ENCODE results near the gene SH3PXD2B.
"Not testable (repeated sequence)": the region's sequence is repeated elsewhere in the genome, so short reads cannot be mapped to it uniquely, and the experiment has no call there.

SH3PXD2B gene

GRCh38 chr5:172389578-172390112 lies 64.7 kb downstream of the SH3PXD2B start:
- DNase-seq: no peak
- in situ Hi-C loops (cut with HindIII; ENCODE audit: low pct_ligation_motif_present, low pct_unique_long_range_greater_than_20kb, low sequenced_read_pairs): no loop called here

GRCh38 chr5:172388246-172388733 lies 66.0 kb downstream of the SH3PXD2B start:
- in situ Hi-C loops (cut with HindIII; ENCODE audit: low pct_ligation_motif_present, low pct_unique_long_range_greater_than_20kb, low sequenced_read_pairs): no loop called here
- DNase-seq: no peak

DNA sequence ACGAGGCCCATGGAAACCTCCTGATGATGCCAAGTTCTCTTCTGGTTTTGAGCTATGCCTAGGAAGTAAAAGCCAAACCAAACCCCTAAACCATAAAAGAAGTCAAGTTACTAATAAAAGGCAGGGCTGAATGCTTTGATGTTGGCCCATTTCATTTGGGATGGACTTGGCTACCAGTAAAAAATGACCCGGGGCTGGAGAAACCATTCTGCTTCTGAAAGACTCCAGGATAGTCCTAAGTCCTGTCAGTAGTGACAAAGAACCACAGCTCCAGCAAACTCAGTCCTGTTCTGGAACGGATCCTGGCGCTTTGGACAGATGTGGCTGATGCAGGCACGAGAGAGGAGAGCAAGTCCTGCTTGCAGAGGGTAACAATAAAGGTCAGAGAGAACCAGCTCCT lies 68.6 kb downstream of the SH3PXD2B start:
- in situ Hi-C loops (cut with HindIII; ENCODE audit: low pct_ligation_motif_present, low pct_unique_long_range_greater_than_20kb, low sequenced_read_pairs): no loop called here
- no peak for DNase-seq

DNA sequence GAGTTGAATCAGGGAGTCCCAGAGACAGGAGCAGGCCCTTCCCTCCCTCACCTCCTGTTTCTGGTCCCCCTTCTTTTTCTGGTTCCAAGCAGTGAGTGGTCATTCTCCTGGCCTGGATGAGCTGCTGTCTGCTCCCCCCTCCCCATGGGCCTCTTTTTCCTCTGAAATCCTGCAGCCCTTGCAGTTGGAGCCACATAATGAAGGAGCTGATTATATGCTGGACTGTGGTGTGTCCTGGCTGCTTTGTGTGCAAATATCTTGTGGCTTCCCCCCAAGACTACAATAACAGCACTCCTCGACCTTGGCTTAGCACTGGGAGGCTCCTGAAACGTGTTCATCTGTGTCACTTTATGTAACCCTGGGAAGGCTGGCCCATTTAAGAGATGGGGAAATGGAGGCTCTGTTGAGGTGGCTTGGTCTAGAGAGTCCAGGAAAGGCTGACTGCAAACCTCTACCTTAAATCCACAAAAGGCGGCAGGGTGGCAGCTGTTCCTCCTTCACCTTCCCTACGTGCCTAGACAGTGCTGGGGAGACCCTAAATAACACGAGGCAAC lies 69.2 kb downstream of the SH3PXD2B start:
- no peak for DNase-seq
- in situ Hi-C loops (cut with HindIII; ENCODE audit: low pct_ligation_motif_present, low pct_unique_long_range_greater_than_20kb, low sequenced_read_pairs): no loop called here

GRCh38 chr5:172383191-172383802 lies 71.0 kb downstream of the SH3PXD2B start:
- no peak for DNase-seq
- in situ Hi-C loops (cut with HindIII; ENCODE audit: low pct_ligation_motif_present, low pct_unique_long_range_greater_than_20kb, low sequenced_read_pairs): no loop called here

GRCh38 chr5:172380987-172381643 lies 73.2 kb downstream of the SH3PXD2B start:
- DNase-seq: no peak
- in situ Hi-C loops (cut with HindIII; ENCODE audit: low pct_ligation_motif_present, low pct_unique_long_range_greater_than_20kb, low sequenced_read_pairs): no loop called here

DNA sequence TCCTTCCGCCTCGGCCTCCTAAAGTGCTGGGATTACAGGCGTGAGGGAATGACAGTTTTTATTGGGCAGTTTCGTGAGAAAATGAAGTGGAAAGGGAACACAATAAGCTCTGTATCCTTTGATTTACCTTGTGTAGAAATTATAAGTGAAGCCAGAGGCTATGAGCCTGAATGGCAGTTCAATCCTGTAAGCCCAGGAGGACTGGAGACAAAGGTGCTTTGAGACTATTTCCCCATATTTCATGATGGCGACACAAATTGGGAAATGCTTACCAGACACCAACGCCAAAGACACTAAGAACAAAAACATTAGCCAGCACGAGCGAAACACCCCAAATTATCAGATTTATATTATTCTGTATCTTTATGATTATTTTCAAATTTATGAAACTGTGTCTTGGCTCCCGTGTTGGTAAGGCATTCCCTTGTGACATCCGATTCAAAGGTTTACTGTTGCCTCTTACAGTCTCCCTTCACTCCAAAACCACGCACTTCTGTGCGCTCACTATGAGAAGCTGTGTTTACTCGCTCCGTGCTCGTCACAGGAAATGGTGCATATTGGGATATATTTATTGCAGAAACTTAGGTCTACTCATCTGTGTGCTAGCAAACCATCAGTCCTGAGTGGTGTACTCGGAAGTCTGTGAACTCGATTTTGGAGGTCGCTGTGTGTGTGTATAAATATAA lies 73.9 kb downstream of the SH3PXD2B start:
- in situ Hi-C loops (cut with HindIII; ENCODE audit: low pct_ligation_motif_present, low pct_unique_long_range_greater_than_20kb, low sequenced_read_pairs): no loop called here
- DNase-seq: no peak

GRCh38 chr5:172379481-172379880 lies 74.8 kb downstream of the SH3PXD2B start:
- DNase-seq: no peak
- in situ Hi-C loops (cut with HindIII; ENCODE audit: low pct_ligation_motif_present, low pct_unique_long_range_greater_than_20kb, low sequenced_read_pairs): no loop called here

GRCh38 chr5:172377856-172378255 lies 76.5 kb downstream of the SH3PXD2B start:
- DNase-seq: no peak
- in situ Hi-C loops (cut with HindIII; ENCODE audit: low pct_ligation_motif_present, low pct_unique_long_range_greater_than_20kb, low sequenced_read_pairs): no loop called here

- in situ Hi-C loops (cut with HindIII; ENCODE audit: low pct_ligation_motif_present, low pct_unique_long_range_greater_than_20kb, low sequenced_read_pairs): no loop called here
- no peak for DNase-seq
Measured at GRCh38 chr5:172377438-172377837, 76.9 kb downstream of the SH3PXD2B start.

GRCh38 chr5:172374783-172375182 lies 79.5 kb downstream of the SH3PXD2B start:
- in situ Hi-C loops (cut with HindIII; ENCODE audit: low pct_ligation_motif_present, low pct_unique_long_range_greater_than_20kb, low sequenced_read_pairs): no loop called here
- no peak for DNase-seq

GRCh38 chr5:172373680-172374079 lies 80.6 kb downstream of the SH3PXD2B start:
- in situ Hi-C loops (cut with HindIII; ENCODE audit: low pct_ligation_motif_present, low pct_unique_long_range_greater_than_20kb, low sequenced_read_pairs): no loop called here
- no peak for DNase-seq

- in situ Hi-C loops (cut with HindIII; ENCODE audit: low pct_ligation_motif_present, low pct_unique_long_range_greater_than_20kb, low sequenced_read_pairs): no loop called here
- no peak for DNase-seq
Measured at GRCh38 chr5:172371684-172372083, 82.6 kb downstream of the SH3PXD2B start.

- in situ Hi-C loops (cut with HindIII; ENCODE audit: low pct_ligation_motif_present, low pct_unique_long_range_greater_than_20kb, low sequenced_read_pairs): no loop called here
- peak; percentile 38 for DNase-seq
Measured at GRCh38 chr5:172370648-172371545, 83.4 kb downstream of the SH3PXD2B start.

GRCh38 chr5:172370237-172370640 lies 84.1 kb downstream of the SH3PXD2B start:
- DNase-seq: no peak
- in situ Hi-C loops (cut with HindIII; ENCODE audit: low pct_ligation_motif_present, low pct_unique_long_range_greater_than_20kb, low sequenced_read_pairs): no loop called here

DNA sequence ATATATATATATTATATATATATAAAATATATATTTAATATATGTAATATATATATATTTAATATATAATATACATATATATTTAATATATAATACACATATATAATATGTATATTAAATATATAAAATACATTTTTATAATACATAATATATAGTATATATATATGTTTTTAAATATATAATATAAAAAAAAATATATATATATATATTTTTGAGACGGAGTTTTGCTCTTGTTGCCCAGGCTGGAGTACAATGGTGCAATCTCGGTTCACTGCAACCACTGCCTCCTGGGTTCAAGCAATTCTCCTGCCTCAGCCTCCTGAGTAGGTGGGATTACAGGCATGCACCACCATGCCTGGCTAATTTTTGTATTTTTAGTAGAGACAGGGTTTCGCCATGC lies 85.6 kb downstream of the SH3PXD2B start:
- in situ Hi-C loops (cut with HindIII; ENCODE audit: low pct_ligation_motif_present, low pct_unique_long_range_greater_than_20kb, low sequenced_read_pairs); DNase-seq: not testable (repeated sequence)

DNA sequence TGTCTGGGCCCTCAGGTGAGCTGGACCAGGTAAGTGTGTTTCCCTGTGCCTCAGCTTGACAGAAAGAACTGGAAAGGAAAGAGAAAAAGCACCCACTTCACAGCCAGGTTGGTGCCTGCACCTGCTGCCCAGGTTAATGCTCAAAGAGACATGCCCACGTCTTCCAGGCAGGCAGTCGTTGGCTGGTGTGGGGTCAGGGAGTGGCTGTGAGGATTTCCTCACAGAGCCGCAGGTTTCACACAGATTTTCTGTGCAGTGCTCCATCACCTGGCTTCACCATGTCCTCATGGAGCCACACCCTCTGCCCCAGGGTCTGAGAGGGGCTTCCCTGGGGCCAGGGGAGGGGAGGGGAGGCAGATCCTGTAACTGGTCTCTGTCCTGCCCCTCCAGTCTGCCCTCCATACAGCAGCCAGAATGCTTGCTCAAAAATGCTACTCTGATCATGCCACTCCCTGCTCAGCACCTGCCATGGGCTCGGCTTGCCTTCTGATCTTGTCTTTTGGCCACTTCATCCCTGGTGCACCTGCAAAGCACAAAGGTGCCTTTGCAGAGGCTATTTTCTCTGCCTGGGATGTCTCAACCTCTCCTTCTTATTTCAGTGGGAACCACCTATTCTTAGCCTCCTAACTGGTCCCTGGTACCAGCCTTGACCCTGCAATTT lies 88.2 kb downstream of the SH3PXD2B start:
- in situ Hi-C loops (cut with HindIII; ENCODE audit: low pct_ligation_motif_present, low pct_unique_long_range_greater_than_20kb, low sequenced_read_pairs): no loop called here
- DNase-seq: no peak

DNA sequence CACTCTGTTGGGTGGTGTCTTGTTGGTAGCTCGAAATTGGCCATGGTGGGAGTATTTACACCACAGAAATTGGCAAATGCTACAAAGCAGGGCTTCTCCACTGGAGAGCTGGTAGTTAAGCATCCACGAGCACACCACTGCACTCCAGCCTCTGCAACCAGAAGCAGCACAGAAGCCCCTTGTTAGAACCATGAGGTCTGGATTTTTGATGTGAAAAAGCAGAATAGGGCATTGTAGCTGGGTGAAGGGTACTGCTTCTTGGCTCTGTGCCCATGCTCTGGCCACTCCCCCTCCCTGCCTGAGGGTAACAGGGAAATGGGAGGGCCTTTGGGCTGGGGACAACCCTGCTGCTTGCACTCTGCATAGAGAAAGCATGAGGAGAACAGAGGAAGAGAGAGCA lies 89.6 kb downstream of the SH3PXD2B start:
- no peak for DNase-seq
- in situ Hi-C loops (cut with HindIII; ENCODE audit: low pct_ligation_motif_present, low pct_unique_long_range_greater_than_20kb, low sequenced_read_pairs): no loop called here

Measured in ACHN (cell line).